Mesendoderm (in vitro differentiated cells): ENCODE data around the gene TSPAN18.
A peak's percentile ranks its signal among the peaks of the same experiment; 100 is the strongest.

ENCODE experiments used
- DNase-seq: peaks from one replicate; pipeline ENCODE4 v3.0.0; 2013
- H2AK5ac ChIP-seq: 2 replicates; pipeline ENCODE4 v1.6.1; 2013; ENCODE audit warnings: low read length, inconsistent platforms
- H2BK120ac ChIP-seq: 2 replicates; pipeline ENCODE4 v1.6.1; 2013; ENCODE audit warnings: low read depth, mild to moderate bottlenecking, low read length, moderate library complexity, mixed read lengths
- H2BK15ac ChIP-seq: replicated peaks from 2 replicates; pipeline ENCODE4 v1.6.1; 2013; ENCODE audit warnings: low read depth, mild to moderate bottlenecking, moderate library complexity
- H2BK5ac ChIP-seq: 2 replicates; pipeline ENCODE4 v1.6.1; 2013; ENCODE audit warnings: low read length, inconsistent platforms
- H3K18ac ChIP-seq: 2 replicates; pipeline ENCODE4 v1.6.1; 2013; ENCODE audit warnings: mild to moderate bottlenecking, low read length, mixed read lengths
- H3K23ac ChIP-seq: one replicate; pipeline ENCODE4 v1.6.1; 2013; ENCODE audit warnings: low read length
- H3K27ac ChIP-seq: 2 replicates; pipeline ENCODE4 v1.5.1; 2013; ENCODE audit warnings: low read depth, mild to moderate bottlenecking, inconsistent platforms, low read length, moderate library complexity
- H3K27me3 ChIP-seq: 2 replicates; pipeline ENCODE4 v1.6.1; 2013; ENCODE audit warnings: low read length, control low read depth, mild to moderate bottlenecking, inconsistent platforms; ENCODE audit not compliant: insufficient read depth, poor library complexity
- H3K36me3 ChIP-seq: 2 replicates; pipeline ENCODE4 v1.6.1; 2013; ENCODE audit warnings: low read length, inconsistent platforms; ENCODE audit not compliant: control insufficient read depth, insufficient read depth
- H3K4ac ChIP-seq: one replicate; pipeline ENCODE4 v1.6.1; 2013; ENCODE audit warnings: low read depth, mild to moderate bottlenecking, low read length, moderate library complexity
- H3K4me1 ChIP-seq: 2 replicates; pipeline ENCODE4 v1.6.1; 2013; ENCODE audit warnings: low read depth, low read length, inconsistent platforms; ENCODE audit not compliant: control insufficient read depth
- H3K4me2 ChIP-seq: 2 replicates; pipeline ENCODE4 v1.6.1; 2013; ENCODE audit warnings: low read length
- H3K4me3 ChIP-seq: 2 replicates; pipeline ENCODE4 v1.5.1; 2013; ENCODE audit warnings: mild to moderate bottlenecking, low read length
- H3K56ac ChIP-seq: one replicate; pipeline ENCODE4 v1.6.1; 2013; ENCODE audit warnings: low read length
- H3K79me1 ChIP-seq: 2 replicates; pipeline ENCODE4 v1.6.1; 2013; ENCODE audit warnings: low read length, inconsistent platforms
- H3K79me2 ChIP-seq: 2 replicates; pipeline ENCODE4 v1.6.1; 2013; ENCODE audit warnings: mild to moderate bottlenecking, low read length; ENCODE audit not compliant: control insufficient read depth, insufficient read depth
- H3K9ac ChIP-seq: 2 replicates; pipeline ENCODE4 v1.6.1; 2013; ENCODE audit warnings: low read length, inconsistent platforms
- H4K5ac ChIP-seq: one replicate; pipeline ENCODE4 v1.6.1; 2013; ENCODE audit warnings: low read length
- H4K8ac ChIP-seq: one replicate; pipeline ENCODE4 v1.6.1; 2013; ENCODE audit warnings: low read depth, mild to moderate bottlenecking, control low read depth, low read length, moderate library complexity
- WGBS: extraction: QIAGEN DNeasy Blood & Tissue Kit; methylation state at CpG from one replicate; pipeline ENCODE4 v1.1.7; 2013; ENCODE audit warnings: low lambda C conversion rate, missing lambda C conversion rate; ENCODE audit not compliant: insufficient coverage; ENCODE audit errors: extremely low coverage; 5-methylcytosine and 5-hydroxymethylcytosine counted together

The TSPAN18 gene

DNA sequence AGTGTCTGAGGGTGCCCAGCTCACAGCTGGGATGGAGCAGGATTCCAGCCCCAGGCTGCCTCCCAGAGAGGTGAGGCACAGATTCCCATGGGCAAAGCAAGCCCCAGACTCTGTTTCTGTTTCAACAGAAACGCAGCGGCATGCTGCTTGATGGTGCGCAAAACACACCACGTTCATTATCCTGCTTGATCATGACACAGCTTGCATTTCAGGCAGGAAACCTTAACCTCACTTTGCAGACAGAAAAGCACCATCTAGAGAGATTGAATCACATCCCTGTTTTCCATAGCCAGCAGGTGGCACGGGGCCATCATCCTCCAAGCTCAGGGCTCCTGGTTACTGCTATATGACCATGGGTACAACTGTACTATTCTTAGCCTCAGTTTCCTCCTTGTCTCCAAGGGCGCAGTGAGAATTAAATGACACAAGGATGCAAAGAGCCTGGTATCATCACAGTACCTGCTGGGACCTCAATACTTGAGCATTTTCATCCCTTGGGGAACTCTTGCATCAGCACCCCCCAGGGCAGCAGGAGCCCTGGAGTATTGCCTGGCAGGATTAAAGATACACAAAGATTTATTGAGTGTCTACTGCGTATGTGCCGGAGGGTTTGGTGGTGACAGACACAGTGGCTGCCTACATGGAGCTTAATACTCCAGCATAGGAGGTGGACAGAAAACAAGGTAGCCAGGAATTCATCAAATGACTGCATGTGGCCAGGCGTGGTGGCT lies 113.9 kb downstream of the TSPAN18 start:
- Histone ChIP-seq H2BK15ac (no peak overlapping the region), H3K18ac (no peak overlapping the region), H2BK120ac (no peak overlapping the region), H4K8ac (no peak overlapping the region), H3K9ac (no peak overlapping the region), H3K4me2 (no peak overlapping the region), H3K27ac (no peak overlapping the region), H3K27me3 (no peaks in the 10 kb centered on the region), H3K79me1 (no peaks in the 10 kb centered on the region), H3K4me3 (no peak overlapping the region), H2BK5ac (no peak overlapping the region), H3K56ac (no peak overlapping the region), H3K79me2 (no peaks in the 10 kb centered on the region), H3K4ac (no peak overlapping the region), H2AK5ac (no peak overlapping the region), H3K23ac (no peak overlapping the region), H3K4me1 (peaks cover 6% of the 10 kb centered on the region), H4K5ac (no peak overlapping the region), H3K36me3 (no peaks in the 10 kb centered on the region)
- DNase-seq = no peak
- WGBS = no CpG with 5 or more reads among the region's 9 CpGs

DNA sequence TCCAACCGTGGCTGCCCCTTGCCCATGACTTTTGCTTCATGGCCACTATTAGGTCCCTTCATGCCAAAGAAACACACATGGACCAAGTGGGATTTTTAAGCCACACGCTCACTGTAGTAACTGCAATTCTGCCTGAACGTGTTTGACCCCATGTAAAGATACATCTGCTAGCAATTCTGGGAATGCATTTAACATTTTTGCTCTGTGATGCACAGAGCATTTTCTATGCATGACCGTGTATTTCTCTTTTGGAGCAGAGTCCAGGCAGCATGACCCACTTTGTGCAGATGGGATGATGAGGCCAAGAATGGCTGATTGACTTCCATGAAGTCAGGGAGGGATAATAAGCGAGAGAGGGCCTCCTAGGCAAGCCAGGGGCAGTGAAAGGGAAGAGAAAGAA lies 115.5 kb downstream of the TSPAN18 start:
- H2BK5ac ChIP-seq = no peak overlapping the region
- H3K4me3 ChIP-seq = no peak overlapping the region
- no peaks in the 10 kb centered on the region for H3K79me1 ChIP-seq
- no peak overlapping the region for H3K18ac ChIP-seq
- no peak overlapping the region for H3K27ac ChIP-seq
- no peaks in the 10 kb centered on the region for H3K27me3 ChIP-seq
- no peak overlapping the region for H3K4me2 ChIP-seq
- no peak overlapping the region for H3K23ac ChIP-seq
- H3K79me2 ChIP-seq = no peaks in the 10 kb centered on the region
- no peak overlapping the region for H4K8ac ChIP-seq
- no CpG with 5 or more reads among the region's 5 CpGs for WGBS
- H4K5ac ChIP-seq = no peak overlapping the region
- no peaks in the 10 kb centered on the region for H3K36me3 ChIP-seq
- H3K4me1 ChIP-seq = peaks cover 6% of the 10 kb centered on the region
- no peak for DNase-seq
- no peak overlapping the region for H3K56ac ChIP-seq
- H2AK5ac ChIP-seq = no peak overlapping the region
- no peak overlapping the region for H2BK120ac ChIP-seq
- H2BK15ac ChIP-seq = no peak overlapping the region
- H3K9ac ChIP-seq = no peak overlapping the region
- no peak overlapping the region for H3K4ac ChIP-seq

DNA sequence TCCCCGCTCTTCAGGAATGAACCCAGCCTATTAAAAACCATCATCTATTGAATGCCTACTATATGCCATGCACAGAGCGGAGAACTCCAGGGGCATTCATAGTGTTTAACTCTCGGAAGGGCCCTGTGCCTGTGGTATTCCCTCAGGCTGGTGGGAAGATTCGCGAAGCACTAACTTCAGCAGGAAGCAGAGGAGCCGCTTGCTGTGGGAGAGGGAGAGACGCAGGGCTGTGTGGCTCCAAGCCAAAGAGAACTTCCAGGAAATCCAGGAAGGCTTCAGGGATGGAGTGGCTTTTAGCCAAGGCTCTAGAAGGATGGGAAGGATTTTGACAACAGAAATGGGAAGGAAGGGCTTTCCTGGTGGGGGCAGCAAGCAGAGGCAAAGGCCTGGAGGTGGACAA lies 120.1 kb downstream of the TSPAN18 start:
- no peak overlapping the region for H3K18ac ChIP-seq
- no peak for DNase-seq
- no peak overlapping the region for H2BK5ac ChIP-seq
- H3K79me2 ChIP-seq = no peaks in the 10 kb centered on the region
- H3K4me2 ChIP-seq = no peak overlapping the region
- H2BK15ac ChIP-seq = no peak overlapping the region
- H2AK5ac ChIP-seq = no peak overlapping the region
- no CpG with 5 or more reads among the region's 7 CpGs for WGBS
- no peak overlapping the region for H3K9ac ChIP-seq
- no peak overlapping the region for H3K23ac ChIP-seq
- H3K36me3 ChIP-seq = no peaks in the 10 kb centered on the region
- H3K4me3 ChIP-seq = no peak overlapping the region
- no peak overlapping the region for H2BK120ac ChIP-seq
- H4K8ac ChIP-seq = no peak overlapping the region
- H3K56ac ChIP-seq = no peak overlapping the region
- no peaks in the 10 kb centered on the region for H3K79me1 ChIP-seq
- no peaks in the 10 kb centered on the region for H3K27me3 ChIP-seq
- H3K4me1 ChIP-seq = peaks cover 8% of the 10 kb centered on the region
- no peak overlapping the region for H3K4ac ChIP-seq
- no peak overlapping the region for H4K5ac ChIP-seq
- no peak overlapping the region for H3K27ac ChIP-seq

DNA sequence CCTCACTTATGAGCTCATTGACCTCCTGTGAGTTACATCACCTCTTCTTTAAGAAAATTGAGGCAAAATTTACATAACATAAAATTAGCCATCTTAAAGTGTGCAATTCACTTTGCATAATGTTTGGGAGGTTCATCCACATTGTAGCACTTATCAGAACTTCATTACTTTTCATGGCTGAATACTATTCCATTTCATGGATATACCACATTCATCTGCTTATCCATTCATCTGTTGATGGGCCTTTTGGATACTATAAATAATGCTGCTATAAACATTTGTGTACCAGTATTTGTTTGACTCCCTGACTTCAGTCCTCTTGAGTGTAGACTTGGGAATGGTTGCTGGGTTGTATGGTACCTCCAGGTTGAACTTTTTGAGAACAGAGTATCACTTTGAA lies 120.6 kb downstream of the TSPAN18 start:
- H3K27ac ChIP-seq = no peak overlapping the region
- no peak overlapping the region for H4K5ac ChIP-seq

DNA sequence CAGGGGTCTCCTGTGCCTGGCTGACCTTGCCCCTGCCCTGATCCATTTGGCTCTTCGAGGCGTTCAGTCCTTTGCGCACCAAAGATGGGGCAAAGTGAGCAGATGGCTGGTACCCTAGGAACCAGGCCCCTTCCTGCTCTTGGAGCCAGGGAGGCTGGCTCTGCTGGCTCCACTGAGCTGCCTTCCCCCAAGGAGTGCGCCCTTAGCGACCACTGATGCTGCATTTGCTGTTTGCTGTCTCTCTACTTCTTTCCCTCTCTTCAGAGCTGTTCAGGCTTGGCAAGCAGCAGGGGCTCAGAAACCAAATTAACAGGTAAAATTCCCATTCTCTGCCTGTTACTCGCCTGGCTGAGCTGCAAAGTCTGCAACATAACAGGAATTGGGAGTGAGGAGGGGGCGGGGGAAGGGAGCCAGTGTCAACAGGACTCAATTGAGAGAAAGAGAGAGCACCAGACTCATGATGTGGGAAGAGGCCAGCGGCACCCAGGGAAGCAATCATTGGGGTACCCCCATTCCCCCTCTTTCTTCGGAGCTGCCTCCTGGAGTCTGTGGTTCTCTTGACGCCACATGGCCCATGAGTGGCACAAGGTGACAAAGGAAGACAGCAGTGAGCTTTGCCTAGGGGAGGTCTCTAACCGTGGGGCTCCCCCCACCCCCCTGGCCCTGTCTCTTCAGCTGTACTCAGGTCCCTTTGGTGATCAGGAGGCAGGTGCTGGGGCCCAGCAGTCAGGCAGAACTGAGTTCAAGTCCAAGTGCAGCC lies 121.6 kb downstream of the TSPAN18 start:
- Histone ChIP-seq H3K36me3 (no peaks in the 10 kb centered on the region), H3K79me2 (no peaks in the 10 kb centered on the region), H3K9ac (no peak overlapping the region), H2BK15ac (no peak overlapping the region), H3K18ac (no peak overlapping the region), H3K79me1 (no peaks in the 10 kb centered on the region), H3K4me2 (no peak overlapping the region), H3K4ac (no peak overlapping the region), H3K56ac (peak overlapping the region; percentile 57), H2BK5ac (no peak overlapping the region), H3K27me3 (no peaks in the 10 kb centered on the region), H4K8ac (no peak overlapping the region), H3K23ac (no peak overlapping the region), H2BK120ac (no peak overlapping the region), H2AK5ac (no peak overlapping the region), H3K4me1 (peaks cover 8% of the 10 kb centered on the region), H3K27ac (no peak overlapping the region), H4K5ac (no peak overlapping the region), H3K4me3 (no peak overlapping the region)
- whole genome bisulfite sequencing = no CpG with 5 or more reads among the region's 11 CpGs
- peak; percentile 66 for DNase-seq

More for the DNA sequence above, 120.6 kb downstream of the TSPAN18 start:
- Histone ChIP-seq H3K36me3 (no peaks in the 10 kb centered on the region), H2AK5ac (no peak overlapping the region), H3K79me1 (no peaks in the 10 kb centered on the region), H3K23ac (no peak overlapping the region), H4K8ac (no peak overlapping the region), H2BK120ac (no peak overlapping the region), H3K4me1 (peaks cover 8% of the 10 kb centered on the region), H2BK15ac (no peak overlapping the region), H2BK5ac (no peak overlapping the region), H3K79me2 (no peaks in the 10 kb centered on the region), H3K9ac (no peak overlapping the region), H3K27me3 (no peaks in the 10 kb centered on the region), H3K56ac (no peak overlapping the region), H3K18ac (no peak overlapping the region), H3K4me2 (no peak overlapping the region), H3K4ac (no peak overlapping the region), H3K4me3 (no peak overlapping the region)
- no peak for DNase-seq
